HUDEP-2 (cell line): Measurements from ENCODE around the gene RNF212.
"Not testable (repeated sequence)": the region's sequence is repeated elsewhere in the genome, so short reads cannot be mapped to it uniquely, and the experiment has no call there.

Experiments used
- DNase-seq, 76 experiments: peaks; one replicate each; lab custom pipeline; 2025; ENCODE audit not compliant: unreplicated experiment in 76 of 76; lab: John Stamatoyannopoulos, UW

Gene RNF212

GRCh38 chr4:1113311-1114009 is at the start of gene RNF212:
TSS of gene RNF212 (minus strand) at chr4:1113564. CDS start at chr4:1113464, 100 bp downstream.
- peak in 44 of 76 experiments; percentile 4 to 59 (median 36) for DNase-seq

- DNase-seq = no peak
Measured at GRCh38 chr4:1160351-1160750, 47.0 kb upstream of the RNF212 start.

- no peak for DNase-seq
Measured at GRCh38 chr4:1156069-1156468, 42.7 kb upstream of the RNF212 start.

GRCh38 chr4:1155314-1155713 is 42.0 kb upstream of the RNF212 start:
- no peak for DNase-seq

GRCh38 chr4:1154523-1155182 is 41.3 kb upstream of the RNF212 start:
- DNase-seq = no peak

- peak in 22 of 76 experiments; percentile 6 to 56 (median 24) for DNase-seq
Measured at GRCh38 chr4:1154126-1154522, 40.8 kb upstream of the RNF212 start.

GRCh38 chr4:1153567-1154090 is 40.3 kb upstream of the RNF212 start:
- no peak for DNase-seq

GRCh38 chr4:1152290-1152689 is 38.9 kb upstream of the RNF212 start:
- DNase-seq = no peak

GRCh38 chr4:1151541-1151940 is 38.2 kb upstream of the RNF212 start:
- no peak for DNase-seq

- no peak for DNase-seq
Measured at GRCh38 chr4:1150875-1151274, 37.5 kb upstream of the RNF212 start.

GRCh38 chr4:1139860-1140259 is 26.5 kb upstream of the RNF212 start:
- no peak for DNase-seq

- DNase-seq = no peak
Measured at GRCh38 chr4:1137850-1138249, 24.5 kb upstream of the RNF212 start.

GRCh38 chr4:1137063-1137776 is 23.9 kb upstream of the RNF212 start:
- no peak for DNase-seq

GRCh38 chr4:1136048-1136447 is 22.7 kb upstream of the RNF212 start:
- peak in 5 of 76 experiments; percentile 1 to 11 (median 9) for DNase-seq

- no peak for DNase-seq
Measured at GRCh38 chr4:1133033-1133432, 19.7 kb upstream of the RNF212 start.

- DNase-seq = peak in 64 of 76 experiments; percentile 1 to 79 (median 50)
Measured at GRCh38 chr4:1130316-1131186, 17.2 kb upstream of the RNF212 start.

GRCh38 chr4:1126506-1126905 is 13.1 kb upstream of the RNF212 start:
- DNase-seq = no peak

- not testable (repeated sequence) for DNase-seq
Measured at GRCh38 chr4:1125466-1125865, 12.1 kb upstream of the RNF212 start.

GRCh38 chr4:1124818-1125217 is 11.5 kb upstream of the RNF212 start:
- no peak for DNase-seq

- DNase-seq = peak in 67 of 76 experiments; percentile 6 to 79 (median 46)
Measured at GRCh38 chr4:1122505-1122904, 9.1 kb upstream of the RNF212 start.
